ENCODE results near the gene UBE2D1. TPM values are rescaled to one million over a fixed set of nuclear protein-coding genes. Genes with fewer than 3 reads are reported as not detected.
"Not testable (repeated sequence)": the region's sequence is repeated elsewhere in the genome, so short reads cannot be mapped to it uniquely, and the experiment has no call there.

The UBE2D1 gene
- total RNA-seq, 1 experiment from 2014 or later: 25.9 TPM

- no peak for DNase-seq (ENCODE audit: low spot score)
These were observed 49.3 kb downstream of the UBE2D1 start for GRCh38 chr10:58384095-58384494.

GRCh38 chr10:58384544-58384998 lies 49.8 kb downstream of the UBE2D1 start:
- no peak for DNase-seq (ENCODE audit: low spot score)

GRCh38 chr10:58384999-58385783 lies 50.4 kb downstream of the UBE2D1 start, which contains the start of gene TFAM:
Gene TFAM, plus strand, starts transcription at chr10:58385410. Its CDS starts 138 bp downstream, at chr10:58385548.
- peak; percentile 88 for DNase-seq (ENCODE audit: low spot score)

GRCh38 chr10:58385784-58386112 lies 50.9 kb downstream of the UBE2D1 start:
- DNase-seq (ENCODE audit: low spot score): peak; percentile 35

- DNase-seq (ENCODE audit: low spot score): no peak
These were observed 54.2 kb downstream of the UBE2D1 start for GRCh38 chr10:58389024-58389423.

GRCh38 chr10:58393317-58393716 lies 58.5 kb downstream of the UBE2D1 start:
- DNase-seq (ENCODE audit: low spot score): no peak

GRCh38 chr10:58394471-58394870 lies 59.7 kb downstream of the UBE2D1 start:
- no peak for DNase-seq (ENCODE audit: low spot score)

- DNase-seq (ENCODE audit: low spot score): no peak
These were observed 61.3 kb downstream of the UBE2D1 start for GRCh38 chr10:58396057-58396456.

- no peak for DNase-seq (ENCODE audit: low spot score)
These were observed 63.0 kb downstream of the UBE2D1 start for GRCh38 chr10:58397830-58398229.

- DNase-seq (ENCODE audit: low spot score): no peak
These were observed 64.6 kb downstream of the UBE2D1 start for GRCh38 chr10:58399410-58399809.

GRCh38 chr10:58400609-58401008 lies 65.8 kb downstream of the UBE2D1 start:
- peak; percentile 50 for DNase-seq (ENCODE audit: low spot score)

- DNase-seq (ENCODE audit: low spot score): no peak
These were observed 69.2 kb downstream of the UBE2D1 start for GRCh38 chr10:58404001-58404400.

- no peak for DNase-seq (ENCODE audit: low spot score)
These were observed 75.3 kb downstream of the UBE2D1 start for GRCh38 chr10:58409956-58410610.

GRCh38 chr10:58412502-58412961 lies 77.7 kb downstream of the UBE2D1 start:
- peak; percentile 63 for DNase-seq (ENCODE audit: low spot score)

GRCh38 chr10:58414270-58415041 lies 79.7 kb downstream of the UBE2D1 start:
- DNase-seq (ENCODE audit: low spot score): peak; percentile 51

GRCh38 chr10:58415757-58416156 lies 81.0 kb downstream of the UBE2D1 start:
- DNase-seq (ENCODE audit: low spot score): no peak

- not testable (repeated sequence) for DNase-seq (ENCODE audit: low spot score)
These were observed 83.1 kb downstream of the UBE2D1 start for GRCh38 chr10:58417902-58418301.

Other genes starting within 250 kb of the UBE2D1 start
- 5.4 and 8.1 TPM in 2 replicates for gene IPMK, start 67.1 kb upstream of the UBE2D1 start, total RNA-seq (2014; rRNA removed; shearing (Covaris generic))
- 31.9 and 71.3 TPM in 2 replicates for gene CISD1, start 65.8 kb upstream of the UBE2D1 start, total RNA-seq (2014; rRNA removed; shearing (Covaris generic))
- gene TFAM, start 50.4 kb downstream of the UBE2D1 start, total RNA-seq (2014; rRNA removed; shearing (Covaris generic)): 58.8 and 65.6 TPM in 2 replicates
- gene BICC1, start 177.9 kb downstream of the UBE2D1 start, total RNA-seq (2014; rRNA removed; shearing (Covaris generic)): 1.3 and 2.3 TPM in 2 replicates

All from A172 (cell line).